Hippocampal formation (tissue), 2 donors: ENCODE data around the gene PGAP6.
A peak's percentile ranks its signal among the peaks of the same experiment; 100 is the strongest.
"Not testable (repeated sequence)": the region's sequence is repeated elsewhere in the genome, so short reads cannot be mapped to it uniquely, and the experiment has no call there.

Experiments used
- DNase-seq, 2 donors: peaks; one replicate each; lab custom pipeline; 2025; lab: John Stamatoyannopoulos, UW

Gene PGAP6

DNA sequence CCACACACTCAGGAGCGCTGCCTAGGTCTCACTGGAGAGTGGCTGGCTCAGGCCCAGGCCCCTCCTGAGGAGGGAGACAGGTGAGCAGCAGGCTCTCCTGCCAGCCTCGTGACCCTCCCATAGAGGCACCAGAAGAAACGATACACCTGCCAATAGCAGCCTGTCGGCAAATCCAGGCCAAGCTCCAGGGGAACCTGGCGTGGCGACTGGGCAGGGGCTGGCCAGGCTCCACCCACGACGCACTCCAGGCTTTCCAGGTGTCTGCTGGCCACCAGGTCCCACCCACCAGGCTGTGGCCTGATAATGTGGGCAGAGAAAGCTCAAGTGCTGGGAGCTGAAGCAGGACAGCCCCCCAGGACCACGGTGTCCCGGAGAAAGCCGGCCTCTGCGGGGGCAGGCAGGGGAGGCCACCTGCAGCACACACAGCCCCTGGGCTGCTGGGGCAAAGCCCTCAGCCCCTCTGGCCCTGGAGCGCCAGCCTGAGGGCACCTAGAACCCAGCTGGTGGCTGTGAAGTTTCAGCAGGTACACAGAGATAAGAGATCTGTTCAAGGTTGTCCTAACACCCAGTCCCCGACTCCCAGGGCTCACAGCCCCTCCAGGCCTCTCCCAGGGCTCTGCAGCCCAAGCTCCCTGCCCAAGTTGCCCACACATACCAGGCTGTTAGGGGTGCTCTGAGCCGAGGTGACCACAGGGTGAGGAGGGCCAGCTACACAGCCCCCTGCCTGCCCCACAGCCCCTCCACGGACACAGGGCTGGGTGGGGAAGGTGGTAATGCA, 2.4 kb downstream of the PGAP6 start:
- DNase-seq, result no peak

DNA sequence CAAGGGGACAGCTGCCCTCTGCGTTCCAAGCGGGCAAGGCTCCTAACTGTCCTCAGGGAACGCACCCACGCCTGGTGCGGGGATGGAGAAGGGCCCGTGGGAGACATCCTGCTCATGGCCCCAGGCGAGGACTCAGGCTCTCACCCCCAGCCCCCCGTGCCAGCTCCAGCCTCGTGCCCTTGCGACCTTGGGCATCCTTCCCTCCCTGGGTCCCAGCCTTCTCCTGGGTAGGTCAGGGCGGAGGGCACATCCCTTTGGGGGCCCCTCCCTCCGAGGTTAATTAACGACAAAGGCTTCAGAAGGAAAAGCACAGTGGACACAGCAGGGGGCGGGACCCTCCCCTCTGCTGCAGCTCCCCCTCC, 3.0 kb downstream of the PGAP6 start:
- DNase-seq, result no peak

DNA sequence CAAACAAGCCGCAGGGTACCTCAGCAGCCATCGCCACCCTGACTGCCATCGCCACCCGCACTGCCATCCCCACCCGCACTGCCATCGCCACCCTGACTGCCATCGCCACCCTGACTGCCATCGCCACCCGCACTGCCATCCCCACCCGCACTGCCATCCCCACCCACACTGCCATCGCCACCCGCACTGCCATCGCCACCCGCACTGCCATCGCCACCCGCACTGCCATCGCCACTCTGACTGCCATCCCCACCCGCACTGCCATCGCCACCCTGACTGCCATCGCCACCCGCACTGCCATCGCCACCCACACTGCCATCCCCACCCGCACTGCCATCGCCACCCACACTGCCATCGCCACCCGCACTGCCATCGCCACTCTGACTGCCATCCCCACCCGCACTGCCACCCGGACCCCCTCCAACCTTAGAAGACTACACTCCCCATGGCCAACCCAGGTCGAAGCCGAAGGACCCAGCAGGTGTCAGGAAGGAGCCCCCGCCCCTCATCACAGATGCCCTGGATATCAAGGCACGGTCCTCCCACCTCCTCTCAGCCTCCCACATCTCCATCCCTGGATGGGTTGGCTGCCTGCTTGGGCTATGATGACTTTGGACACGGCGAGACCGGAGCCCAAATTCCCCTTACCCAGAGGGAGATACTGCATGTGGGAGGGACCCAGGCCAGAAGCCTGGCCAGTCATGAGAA, 3.5 kb downstream of the PGAP6 start:
- not testable (repeated sequence) for DNase-seq

DNA sequence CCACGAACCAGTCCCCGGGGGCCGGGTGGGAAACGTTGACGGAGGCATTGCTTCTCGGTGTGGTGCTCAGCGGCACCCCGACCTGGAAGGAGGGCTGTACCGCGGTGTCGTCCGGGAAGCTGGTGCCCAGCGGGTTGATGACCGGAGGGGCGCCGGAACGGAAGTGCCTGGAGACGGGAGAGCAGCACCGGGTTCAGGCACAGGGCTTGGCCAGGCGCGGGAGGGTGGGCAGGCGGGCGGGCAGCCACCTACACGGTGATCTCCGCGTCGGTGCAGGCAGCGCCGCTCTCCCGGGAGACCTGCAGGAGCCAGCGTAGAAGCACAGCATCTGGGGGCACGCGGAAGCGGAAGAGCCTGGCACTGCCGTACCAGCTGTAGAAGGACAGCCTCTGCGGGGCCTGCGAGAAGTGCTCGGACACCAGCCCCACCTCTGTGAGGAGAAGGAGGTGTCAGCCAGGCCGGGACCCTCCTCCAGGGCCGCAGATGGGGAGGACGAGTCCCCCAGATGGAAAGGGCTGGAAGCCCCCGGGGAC, 4.3 kb downstream of the PGAP6 start:
- no peak for DNase-seq

DNA sequence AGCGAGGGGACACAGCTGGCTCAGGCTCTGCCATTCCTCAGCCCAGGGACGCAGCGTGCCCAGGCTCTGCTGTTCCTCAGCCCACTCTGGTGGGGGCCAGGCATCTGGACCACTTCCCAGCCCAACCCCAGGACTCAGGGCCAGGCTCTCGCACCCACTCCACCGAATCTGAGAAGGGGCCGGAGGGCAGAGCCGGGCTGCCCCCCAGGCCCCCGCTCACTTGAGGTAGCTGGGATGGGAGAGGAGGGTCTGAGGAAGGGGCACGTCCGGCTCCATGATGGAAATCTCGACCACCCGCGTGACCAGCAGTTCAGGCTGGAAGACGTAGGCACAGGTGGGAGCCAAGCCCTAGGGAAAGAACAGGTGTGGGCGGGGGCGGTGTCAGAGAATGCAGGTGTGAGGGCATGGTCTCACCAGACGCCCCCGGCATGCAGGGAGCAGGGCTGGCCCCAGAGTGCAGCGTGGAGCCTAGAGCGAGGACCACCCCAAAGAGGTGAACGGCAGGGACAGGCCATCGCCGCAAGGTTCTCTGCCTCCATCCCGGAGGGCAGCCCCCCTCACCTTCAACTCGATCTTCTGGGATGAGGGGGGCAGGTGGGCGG, 4.9 kb downstream of the PGAP6 start:
- no peak for DNase-seq

DNA sequence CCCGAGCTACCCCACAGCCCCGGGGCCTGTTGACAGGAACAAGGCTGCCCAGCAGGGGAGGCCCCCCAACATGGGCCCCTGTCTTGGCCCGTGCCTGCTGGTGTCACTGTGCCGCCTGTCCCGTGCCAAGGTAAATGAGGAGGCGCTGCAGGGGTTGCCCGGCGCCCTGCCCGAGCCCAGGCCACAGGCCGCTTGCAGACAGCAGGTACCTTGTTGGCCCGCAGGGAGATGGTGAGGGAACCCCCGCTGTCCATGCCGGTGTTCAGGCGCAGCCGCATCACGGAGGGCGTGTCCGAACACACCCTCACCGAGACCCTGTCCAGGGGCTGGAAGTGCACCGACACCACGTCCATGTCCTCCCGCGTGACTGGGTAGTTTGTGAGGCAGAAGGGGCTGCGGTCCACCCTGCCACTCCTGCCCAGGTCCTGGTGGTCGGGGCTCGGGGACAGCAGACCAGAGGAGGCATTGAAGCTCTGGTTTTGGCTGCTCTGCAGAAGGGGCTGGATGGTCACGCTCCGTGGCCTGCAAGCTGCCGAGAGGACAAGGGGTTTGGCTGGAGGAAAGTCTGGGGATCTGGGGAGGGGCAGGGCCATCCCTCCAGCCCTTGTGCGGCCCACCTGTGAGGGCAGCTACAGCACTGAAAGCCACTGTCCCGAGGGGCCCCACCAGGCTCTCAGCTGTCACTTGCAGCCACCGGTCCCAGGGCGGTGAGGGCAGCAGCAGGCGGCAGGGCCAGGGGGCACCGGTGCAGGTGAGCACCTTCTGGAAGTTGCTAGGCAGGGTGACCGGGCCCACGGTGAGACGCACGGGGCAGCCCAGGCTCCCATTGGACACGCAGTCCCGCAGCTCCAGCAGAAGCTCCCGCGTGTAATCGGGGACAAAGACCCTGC, 5.6 kb downstream of the PGAP6 start:
- DNase-seq, result no peak

DNA sequence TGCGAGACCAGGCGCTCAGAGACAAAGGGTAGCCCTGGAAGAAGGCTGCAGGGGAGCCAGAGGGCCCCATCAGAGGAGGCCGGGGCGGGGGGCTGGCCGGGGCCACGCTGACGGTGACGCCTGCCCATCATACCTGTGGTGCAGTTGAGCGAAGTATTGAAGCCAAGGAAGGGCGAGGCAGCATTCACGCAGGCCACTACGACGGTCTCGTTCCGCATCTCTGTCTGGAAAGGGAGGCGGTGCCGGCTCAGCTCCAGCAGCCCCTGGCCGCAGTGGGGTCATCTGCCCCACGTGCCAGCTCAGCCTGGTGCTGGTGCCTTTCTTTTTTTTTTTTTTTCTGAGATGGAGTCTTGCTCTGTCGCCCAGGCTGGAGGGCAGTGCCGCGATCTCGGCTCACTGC, 6.6 kb downstream of the PGAP6 start:
- no peak for DNase-seq

DNA sequence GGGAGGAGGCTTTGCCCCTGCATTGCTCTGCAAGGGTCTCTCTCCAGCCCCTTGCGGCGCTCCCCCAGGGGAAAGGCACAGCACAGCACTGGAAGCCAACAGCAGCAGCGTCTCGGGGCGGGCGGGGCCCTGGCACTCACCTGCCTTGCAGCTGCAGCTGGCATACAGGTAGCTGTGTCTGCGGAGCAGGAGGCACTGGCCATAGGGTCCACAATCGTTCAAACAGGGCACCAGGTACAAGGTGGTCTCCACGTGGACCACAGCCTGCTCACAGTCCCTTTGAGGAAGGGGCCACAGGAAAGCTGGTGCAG, 7.2 kb downstream of the PGAP6 start:
- no peak for DNase-seq

DNA sequence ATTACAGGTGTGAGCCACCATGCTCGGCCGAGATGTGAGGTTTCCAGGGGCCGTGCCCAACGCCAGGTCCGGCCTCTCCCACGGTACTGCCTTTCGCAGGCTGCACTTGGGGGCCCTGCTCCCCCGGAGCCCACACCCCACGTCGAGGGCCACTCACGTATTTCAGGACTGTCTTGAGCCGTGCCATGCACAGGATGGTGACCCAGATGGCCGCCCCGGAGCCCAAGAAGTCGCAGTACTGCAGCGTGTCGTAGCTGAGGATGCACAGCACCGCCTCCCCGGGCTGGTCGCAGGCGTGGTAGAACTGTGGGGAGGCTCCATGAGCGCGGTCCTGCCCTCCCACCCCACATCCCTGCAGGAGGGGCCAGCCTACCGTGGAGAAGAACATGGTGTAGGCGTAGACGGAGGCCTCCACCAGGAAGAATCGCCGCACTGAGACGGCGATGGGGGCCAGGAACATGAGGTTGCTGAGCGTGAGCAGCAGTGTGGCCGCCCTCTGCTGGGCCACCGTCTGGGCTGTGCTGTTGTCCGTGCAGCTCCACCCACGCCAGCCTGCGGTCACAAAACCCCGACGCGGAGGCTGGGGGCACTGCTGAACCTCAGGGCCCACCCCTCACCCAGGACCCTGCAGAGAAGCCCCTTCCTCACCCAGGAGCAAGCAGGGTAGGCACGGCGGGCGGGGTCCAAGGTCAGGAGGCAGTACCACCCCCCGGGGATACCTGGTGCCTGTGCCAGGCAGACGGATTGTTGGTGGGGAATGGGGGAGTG, 7.7 kb downstream of the PGAP6 start:
- no peak for DNase-seq

DNA sequence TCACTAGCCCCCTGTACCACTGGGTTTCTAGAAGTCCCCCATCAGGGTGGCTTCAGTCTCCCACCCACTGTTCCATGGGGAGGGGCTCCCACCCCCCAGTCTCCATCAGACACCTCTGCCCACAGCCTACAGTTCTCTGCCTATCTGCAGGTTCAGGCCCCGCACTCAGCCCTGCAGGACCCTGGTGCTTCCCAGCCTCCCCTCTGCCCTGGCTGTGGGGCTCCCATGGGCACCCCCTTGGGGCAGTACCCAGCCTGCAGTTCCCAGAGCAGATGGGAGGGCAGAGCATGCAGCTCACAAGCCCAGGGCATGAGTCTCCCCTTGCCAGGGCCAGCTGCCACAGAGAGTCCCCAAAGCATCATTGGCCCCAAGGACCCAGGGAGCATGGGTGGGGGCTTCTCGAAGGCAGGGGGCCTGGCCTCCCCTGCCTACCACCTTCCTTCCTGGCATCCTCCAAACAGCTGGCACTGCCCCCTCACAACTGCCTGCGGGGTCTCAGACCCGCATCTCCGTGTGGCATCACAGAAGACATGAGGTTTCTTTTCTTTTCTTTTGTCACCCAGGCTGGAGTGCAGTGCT, 8.7 kb downstream of the PGAP6 start:
- DNase-seq, result no peak

DNA sequence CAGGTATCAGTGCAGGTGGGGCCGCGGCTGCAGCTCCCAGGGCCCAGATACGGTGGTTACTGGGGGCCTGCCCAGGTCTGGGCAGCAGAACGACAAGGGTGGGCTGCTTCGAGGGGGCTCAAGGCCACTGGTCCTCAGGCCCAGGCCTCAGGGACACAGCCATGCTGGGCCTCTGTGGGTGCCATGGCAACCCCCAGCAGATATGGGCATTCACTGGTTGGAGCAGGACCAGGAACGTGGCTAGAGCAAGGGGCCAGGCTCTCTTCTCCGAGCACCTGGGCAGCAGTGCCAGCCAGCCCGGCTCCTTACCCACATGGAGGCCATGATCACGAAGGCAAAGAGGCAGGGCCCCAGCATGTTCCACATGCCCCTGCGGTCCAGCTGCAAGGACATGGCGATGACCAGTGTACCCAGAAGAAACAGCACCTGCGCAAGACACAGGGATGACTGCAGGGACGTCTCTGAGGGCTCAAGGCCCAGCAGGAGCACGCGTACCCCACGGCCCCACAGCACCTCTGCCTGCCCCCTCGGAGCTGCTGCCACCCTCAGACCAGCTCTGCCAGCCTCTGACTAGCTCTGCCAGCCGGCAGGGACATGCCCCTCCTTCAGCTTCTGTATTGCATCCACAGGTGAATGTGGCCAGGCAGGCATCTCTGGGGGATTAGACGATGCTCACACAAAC, 9.3 kb downstream of the PGAP6 start:
- no peak for DNase-seq

DNA sequence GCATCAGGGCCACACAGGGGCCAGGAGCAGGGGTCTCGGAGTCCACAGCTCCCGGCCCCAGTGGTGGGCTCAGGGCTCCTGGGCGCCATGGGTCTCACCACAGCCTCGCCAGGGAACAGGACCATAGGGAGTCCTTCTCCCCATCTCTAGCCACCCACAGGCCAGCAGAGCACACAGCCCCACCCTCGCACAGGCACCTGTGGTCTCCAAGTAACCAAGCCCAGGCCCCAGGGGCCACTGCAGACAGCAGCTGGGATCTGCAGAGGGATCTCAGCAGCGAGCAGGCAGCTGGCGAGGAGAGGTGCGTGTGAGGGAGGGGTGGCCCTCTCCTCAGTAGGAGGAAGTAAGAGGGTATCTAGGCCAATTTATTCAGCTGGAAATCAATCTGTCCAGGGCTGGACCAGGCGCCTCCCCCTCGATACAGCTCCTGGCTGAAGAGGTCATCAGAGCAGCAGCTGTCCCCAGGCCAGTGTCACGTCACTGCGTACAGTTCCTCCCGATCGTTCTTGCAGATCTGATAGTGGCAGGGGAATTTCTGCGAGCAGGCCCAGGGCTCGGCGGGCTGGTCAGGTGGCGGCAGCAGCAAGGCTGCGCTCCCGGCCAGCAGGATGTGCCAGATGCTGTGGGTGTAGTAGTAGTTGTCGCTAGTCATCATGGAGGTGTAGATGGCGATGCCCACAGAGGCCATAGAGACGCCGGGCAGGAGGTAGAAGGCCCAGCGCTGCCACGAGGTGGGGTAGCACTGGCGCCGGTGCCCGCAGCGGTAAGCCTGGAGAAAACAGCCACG, 10.1 kb downstream of the PGAP6 start:
- no peak for DNase-seq

DNA sequence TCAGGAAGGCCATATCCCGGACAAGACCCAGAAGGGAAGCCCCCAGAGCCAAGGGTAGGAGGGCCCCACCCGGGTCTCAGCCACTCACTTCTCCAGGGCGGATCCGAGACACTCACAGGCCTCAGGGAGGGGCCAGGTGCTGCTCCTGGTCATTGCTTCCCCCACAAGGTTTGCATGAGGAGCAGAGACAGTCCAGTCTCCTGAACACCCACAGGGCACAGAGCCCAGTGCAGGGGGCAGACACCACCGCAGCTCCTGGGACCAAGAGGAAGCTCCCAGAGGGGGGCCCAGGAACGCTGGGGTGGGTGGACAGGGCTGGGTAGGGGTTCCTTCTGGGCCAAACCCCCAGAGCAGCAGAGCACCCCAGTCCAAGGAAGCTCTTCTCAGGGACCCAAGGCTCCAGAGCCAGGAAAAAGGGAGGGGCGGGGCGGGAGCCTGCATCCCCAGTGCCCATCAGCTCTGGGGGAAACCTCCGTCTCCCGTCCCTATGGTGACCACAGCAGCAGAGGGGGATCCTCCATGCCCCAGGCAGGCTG, 10.7 kb downstream of the PGAP6 start:
- DNase-seq, result no peak

DNA sequence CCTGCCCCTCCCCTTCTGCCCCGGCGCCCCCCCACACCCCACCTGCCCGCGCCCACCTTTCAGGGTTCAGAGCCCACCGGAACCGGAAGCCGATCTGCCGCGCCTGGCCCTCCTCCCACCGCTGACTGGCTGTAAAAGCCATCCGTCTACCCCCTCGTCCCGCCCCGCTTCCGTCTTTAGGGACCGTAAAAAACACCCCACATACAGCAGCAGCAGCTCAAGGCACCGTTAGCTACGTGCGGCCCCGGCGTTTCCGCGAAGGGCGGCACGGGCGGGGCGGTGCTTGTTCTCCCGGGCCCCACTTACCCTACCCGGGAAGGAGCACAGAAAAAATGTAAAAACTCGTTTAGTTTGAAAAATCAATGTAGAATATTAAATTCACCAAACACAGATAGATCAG, 11.3 kb downstream of the PGAP6 start, which contains the start of gene MRPL28:
Gene MRPL28, minus strand, starts transcription at position 96 of the 400 bp plus-strand sequence. CDS start 320 bp downstream, outside the sequence.
- DNase-seq, result peak; percentile 87 to 91

DNA sequence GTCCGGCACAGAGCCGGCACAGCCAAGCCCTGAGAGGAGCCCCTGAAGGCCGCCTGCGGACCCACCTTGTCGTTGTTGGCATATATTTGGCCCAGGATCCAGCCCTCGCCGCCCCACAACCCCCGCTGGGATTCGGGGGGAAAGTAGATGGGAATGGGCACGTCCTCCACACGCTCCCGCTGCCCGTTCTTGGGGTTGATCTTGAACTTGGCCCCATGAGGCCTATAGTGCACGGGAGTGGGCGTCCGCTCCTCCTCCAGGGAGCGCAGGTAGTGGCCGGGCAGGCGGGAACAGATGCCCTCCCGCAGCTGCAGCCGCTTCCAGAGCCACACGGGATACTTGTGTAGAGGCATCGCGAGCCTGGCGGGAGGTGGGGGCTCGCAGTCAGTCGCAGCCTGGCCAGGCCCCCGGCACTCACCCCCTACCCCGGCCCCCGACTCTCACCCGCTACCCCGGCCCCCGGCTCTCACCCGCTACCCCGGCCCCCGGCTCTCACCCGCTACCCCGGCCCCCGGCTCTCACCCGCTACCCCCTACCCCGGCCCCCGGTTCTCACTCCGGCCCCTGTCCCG, 11.8 kb downstream of the PGAP6 start:
- DNase-seq, result no peak

DNA sequence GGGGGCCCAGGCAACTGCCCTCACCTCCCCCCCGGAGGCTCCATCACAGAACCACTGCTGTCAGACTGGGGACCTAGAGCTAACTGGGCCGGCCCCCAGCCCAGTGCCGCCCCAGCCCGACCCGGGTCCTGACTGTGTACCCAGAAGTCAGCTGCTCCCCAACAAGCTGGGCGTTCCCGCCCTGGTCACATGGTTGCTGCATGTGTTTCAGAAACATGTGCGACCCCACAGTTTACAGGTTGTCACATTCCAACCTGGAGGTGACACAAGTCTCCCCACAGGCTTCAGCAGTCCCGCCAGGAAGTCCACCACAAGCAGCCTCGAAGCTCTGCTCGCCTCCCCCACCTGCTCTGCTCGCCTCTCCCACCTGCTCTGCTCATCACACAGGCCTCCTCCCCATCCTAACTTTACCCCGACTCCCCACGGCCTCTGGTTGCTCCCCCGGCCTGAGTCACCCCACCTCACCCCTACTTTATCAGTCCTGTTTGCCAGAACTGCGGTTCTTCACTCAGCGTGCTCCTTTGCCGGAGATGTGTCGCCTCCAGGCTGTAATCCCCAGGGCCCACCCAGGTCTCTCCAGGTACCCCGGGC, 12.4 kb downstream of the PGAP6 start:
- no peak for DNase-seq

DNA sequence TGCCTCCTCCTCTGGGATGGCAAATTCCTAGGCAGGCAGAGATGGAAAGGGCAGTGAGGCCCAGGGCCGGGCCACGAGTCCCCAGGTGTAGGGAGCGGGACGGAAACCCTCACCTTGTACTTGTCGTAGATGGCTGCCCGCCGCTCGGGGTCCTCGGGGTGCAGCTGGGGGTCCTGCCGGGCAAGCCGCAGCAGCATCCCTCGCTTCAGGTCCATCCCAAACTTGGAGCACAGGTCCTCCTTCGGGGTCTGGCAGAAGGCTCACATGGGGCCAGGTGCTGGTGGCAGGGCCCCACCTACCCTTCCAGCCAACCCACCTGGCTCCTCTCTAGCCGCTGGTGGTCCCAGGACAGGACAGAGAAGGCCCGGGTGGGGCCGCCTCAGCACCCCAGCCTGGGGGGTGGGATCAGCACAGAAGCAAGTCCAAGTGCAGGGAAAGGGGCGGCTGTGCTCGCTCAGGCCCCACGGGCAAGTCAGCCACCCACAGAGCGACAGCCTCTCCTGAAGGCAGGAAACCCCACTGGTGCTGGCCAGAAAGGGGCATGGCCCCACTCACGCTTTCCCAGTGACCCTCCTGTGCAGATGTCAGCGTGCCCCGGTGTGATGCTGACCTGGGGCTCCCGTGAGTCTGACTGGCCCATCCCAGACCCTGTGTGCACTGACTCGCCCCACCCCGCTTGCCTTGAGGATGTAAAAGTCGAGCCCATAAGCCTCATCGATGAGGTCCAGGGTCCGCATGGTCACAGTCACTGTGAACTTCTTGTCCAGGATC, 13.2 kb downstream of the PGAP6 start:
- DNase-seq, result no peak
